Body of pancreas (tissue), 4 donors: Measurements from ENCODE around the gene IGF2BP1. TPM values are rescaled to one million over a fixed set of nuclear protein-coding genes. Genes with fewer than 3 reads are reported as not detected.
"Not testable (repeated sequence)": the region's sequence is repeated elsewhere in the genome, so short reads cannot be mapped to it uniquely, and the experiment has no call there.

Source experiments
- ATAC-seq: fragments of 150-250 bp; one replicate; pipeline ENCODE4 v1.9.1; 2016
- DNase-seq, 4 donors: peaks; one replicate each; pipeline ENCODE4 v3.0.0-alpha.2; 2019
- H3K27ac ChIP-seq, 4 donors: fragments of 200-600 bp; sonication (generic); 1 replicate in 3 of 4; 2 replicates in 1 of 4; pipeline versions ENCODE4 v1.5.1 to v1.6.1; 2016 to 2019; ENCODE audit warnings: mild to moderate bottlenecking in 1 of 4, mixed read lengths in 1 of 4, moderate library complexity in 1 of 4
- H3K27me3 ChIP-seq, 2 donors: fragments of 200-600 bp; sonication (generic); one replicate each; pipeline ENCODE4 v1.6.0; 2016; ENCODE audit warnings: mild to moderate bottlenecking in 1 of 2
- H3K36me3 ChIP-seq, 2 donors: fragments of 200-600 bp; sonication (generic); replicated peaks in 1 of 2; 2 replicates each; pipeline ENCODE4 v1.5.1; 2016; ENCODE audit warnings: low read depth in 2 of 2; ENCODE audit not compliant: insufficient read depth in 1 of 2
- H3K4me1 ChIP-seq: fragments of 200-600 bp; sonication (generic); one replicate; pipeline ENCODE4 v1.6.0; 2016
- H3K4me3 ChIP-seq, 2 donors: fragments of 200-600 bp; sonication (generic); 1 replicate in 1 of 2; 2 replicates in 1 of 2; pipeline ENCODE4 v1.5.1; 2016 to 2019
- H3K9me3 ChIP-seq, 3 donors: fragments of 200-600 bp; sonication (generic); 1 replicate in 2 of 3; 2 replicates in 1 of 3; pipeline ENCODE4 v1.5.1; 2016
- POLR2A ChIP-seq, 3 donors: fragments of 450-650 bp; IDR thresholded peaks; one replicate each; pipeline ENCODE4 v1.6.1; 2016; ENCODE audit warnings: antibody characterized with exemption in 3 of 3, mild to moderate bottlenecking in 2 of 3
- WGBS, 2 donors: methylation state at CpG; one replicate each; pipeline ENCODE4 v1.1.5; 2017; 5-methylcytosine and 5-hydroxymethylcytosine counted together
- intact Hi-C: fragments of 100-400 bp; cut with DNase I; formaldehyde crosslinking; loops from one replicate; pipeline ENCODE4 v1.15.1; 2023
- total RNA-seq, 2 donors: library from RNA; depleted of rRNA; stranded (reverse); fragments of >200 nt; gene quantifications; one replicate each; pipeline ENCODE4 v1.1.0, GENCODE V29; 2016
- TF ChIP-seq, protein P1 (sequence below), 7 experiments: fragments of 450-650 bp in 4 of 7; fragments of 200-600 bp in 3 of 7; sonication (generic) in 3 of 7; IDR thresholded peaks; one replicate each; pipeline ENCODE4 v1.5.1; 2016 to 2019; ENCODE audit warnings: antibody characterized with exemption in 7 of 7

Gene IGF2BP1
- total RNA-seq, 2 donors from 2014 or later: not detected

DNA sequence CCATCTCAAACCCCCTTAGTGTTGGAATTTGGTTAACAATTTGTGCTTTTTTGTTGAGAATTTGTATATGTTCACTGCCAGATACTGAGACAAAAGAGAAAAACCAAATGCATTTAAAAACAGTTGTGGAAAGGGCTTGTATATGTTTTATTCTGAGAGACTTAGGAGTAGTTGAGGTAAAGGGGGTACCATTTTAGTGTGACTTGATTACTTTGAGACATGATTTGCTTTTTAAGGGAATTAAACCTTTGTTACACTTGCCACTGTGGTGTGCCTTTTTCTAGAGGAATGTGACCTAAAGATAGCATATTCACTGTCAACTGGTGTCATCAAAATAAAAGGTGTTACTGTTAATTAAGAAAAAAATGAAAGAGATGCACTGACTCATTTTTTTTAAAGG lies 4.5 kb downstream of the IGF2BP1 start:
- DNase-seq: no peak
- Histone ChIP-seq H3K9me3 (no peaks in the 10 kb centered on the region), H3K36me3 (no peaks in the 10 kb centered on the region), H3K27ac (no peak overlapping the region), H3K27me3 (peaks cover 0 to 48% of the 10 kb centered on the region in 2 donors), H3K4me3 (no peak overlapping the region), H3K4me1 (peaks cover 19% of the 10 kb centered on the region)
- intact Hi-C loops: no loop called here
- no peak for TF ChIP-seq POLR2A (IDR thresholded peaks at IDR 0.05)
- TF ChIP-seq, protein P1, sequence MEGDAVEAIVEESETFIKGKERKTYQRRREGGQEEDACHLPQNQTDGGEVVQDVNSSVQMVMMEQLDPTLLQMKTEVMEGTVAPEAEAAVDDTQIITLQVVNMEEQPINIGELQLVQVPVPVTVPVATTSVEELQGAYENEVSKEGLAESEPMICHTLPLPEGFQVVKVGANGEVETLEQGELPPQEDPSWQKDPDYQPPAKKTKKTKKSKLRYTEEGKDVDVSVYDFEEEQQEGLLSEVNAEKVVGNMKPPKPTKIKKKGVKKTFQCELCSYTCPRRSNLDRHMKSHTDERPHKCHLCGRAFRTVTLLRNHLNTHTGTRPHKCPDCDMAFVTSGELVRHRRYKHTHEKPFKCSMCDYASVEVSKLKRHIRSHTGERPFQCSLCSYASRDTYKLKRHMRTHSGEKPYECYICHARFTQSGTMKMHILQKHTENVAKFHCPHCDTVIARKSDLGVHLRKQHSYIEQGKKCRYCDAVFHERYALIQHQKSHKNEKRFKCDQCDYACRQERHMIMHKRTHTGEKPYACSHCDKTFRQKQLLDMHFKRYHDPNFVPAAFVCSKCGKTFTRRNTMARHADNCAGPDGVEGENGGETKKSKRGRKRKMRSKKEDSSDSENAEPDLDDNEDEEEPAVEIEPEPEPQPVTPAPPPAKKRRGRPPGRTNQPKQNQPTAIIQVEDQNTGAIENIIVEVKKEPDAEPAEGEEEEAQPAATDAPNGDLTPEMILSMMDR (IDR thresholded peaks at IDR 0.05): no peak
- no peak for ATAC-seq

- TF ChIP-seq, protein P1 (IDR thresholded peaks at IDR 0.05): no peak
- no peak for TF ChIP-seq POLR2A (IDR thresholded peaks at IDR 0.05)
- WGBS, 2 donors: 71 to 84% methylated on average over 2 of the region's 2 CpGs
- H3K4me3 ChIP-seq: no peak overlapping the region
- no peaks in the 10 kb centered on the region for H3K9me3 ChIP-seq
- no peaks in the 10 kb centered on the region for H3K36me3 ChIP-seq
- ATAC-seq: no peak
- peaks cover 0 to 44% of the 10 kb centered on the region in 2 donors for H3K27me3 ChIP-seq
- no peak overlapping the region for H3K27ac ChIP-seq
- no peak for DNase-seq
- intact Hi-C loops: no loop called here
- H3K4me1 ChIP-seq: peaks cover 13% of the 10 kb centered on the region
Observed at GRCh38 chr17:49002331-49002730, 5.1 kb downstream of the IGF2BP1 start.

GRCh38 chr17:49002766-49003165 lies 5.6 kb downstream of the IGF2BP1 start:
- DNase-seq (no peak), ATAC-seq (no peak)
- intact Hi-C loops: no loop called here
- H3K4me3 ChIP-seq: no peak overlapping the region
- no peaks in the 10 kb centered on the region for H3K9me3 ChIP-seq
- no peaks in the 10 kb centered on the region for H3K36me3 ChIP-seq
- no peak for TF ChIP-seq POLR2A (IDR thresholded peaks at IDR 0.05)
- TF ChIP-seq, protein P1 (IDR thresholded peaks at IDR 0.05): no peak
- peaks cover 8% of the 10 kb centered on the region for H3K4me1 ChIP-seq
- H3K27me3 ChIP-seq: peaks cover 0 to 43% of the 10 kb centered on the region in 2 donors
- no peak overlapping the region for H3K27ac ChIP-seq

- Histone ChIP-seq H3K27me3 (peaks cover 0 to 32% of the 10 kb centered on the region in 2 donors), H3K4me1 (no peaks in the 10 kb centered on the region), H3K36me3 (no peaks in the 10 kb centered on the region), H3K9me3 (no peaks in the 10 kb centered on the region), H3K27ac (no peak overlapping the region), H3K4me3 (no peak overlapping the region)
- intact Hi-C loops: no loop called here
- 10 to 22% methylated on average over 25 to 39 of the region's 39 CpGs for WGBS, 2 donors
- ATAC-seq: no peak
- no peak for TF ChIP-seq POLR2A (IDR thresholded peaks at IDR 0.05)
- TF ChIP-seq, protein P1 (IDR thresholded peaks at IDR 0.05): no peak
- DNase-seq: no peak
Observed at GRCh38 chr17:49003557-49004511, 6.6 kb downstream of the IGF2BP1 start.

DNA sequence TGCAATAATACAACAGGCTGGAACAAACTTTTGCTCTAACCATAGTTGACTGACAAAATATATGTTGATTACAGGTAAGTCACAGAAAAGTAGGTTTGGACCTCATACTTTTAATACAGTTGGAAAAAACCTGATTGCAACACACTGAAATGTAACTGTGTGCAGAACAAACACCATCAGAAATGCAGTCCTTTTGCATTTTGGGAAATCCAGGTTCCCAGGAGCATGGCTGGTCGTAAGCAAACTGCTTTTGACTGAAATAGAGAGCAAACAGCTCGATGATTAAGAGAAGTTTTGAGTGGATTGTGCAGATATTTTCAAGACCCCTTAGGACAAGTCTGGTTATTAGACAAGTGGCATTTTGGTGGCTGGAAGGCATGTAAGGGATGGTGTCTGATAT lies 8.0 kb downstream of the IGF2BP1 start:
- DNase-seq (no peak), ATAC-seq (no peak)
- no peak overlapping the region for H3K27ac ChIP-seq
- no peaks in the 10 kb centered on the region for H3K4me1 ChIP-seq
- H3K9me3 ChIP-seq: no peaks in the 10 kb centered on the region
- 47 to 53% methylated on average over 2 of the region's 2 CpGs for WGBS, 2 donors
- H3K4me3 ChIP-seq: no peak overlapping the region
- no peaks in the 10 kb centered on the region for H3K36me3 ChIP-seq
- peaks cover 0 to 31% of the 10 kb centered on the region in 2 donors for H3K27me3 ChIP-seq
- no peak for TF ChIP-seq POLR2A (IDR thresholded peaks at IDR 0.05)
- TF ChIP-seq, protein P1 (IDR thresholded peaks at IDR 0.05): no peak
- intact Hi-C loops: no loop called here

GRCh38 chr17:49008908-49009307 lies 11.7 kb downstream of the IGF2BP1 start:
- WGBS, 2 donors: 78 to 85% methylated on average over 4 to 5 of the region's 5 CpGs
- H3K27me3 ChIP-seq: peaks cover 3 to 20% of the 10 kb centered on the region in 2 donors

More at GRCh38 chr17:49008908-49009307, 11.7 kb downstream of the IGF2BP1 start:
- H3K9me3 ChIP-seq, H3K4me1 ChIP-seq, H3K27ac ChIP-seq, H3K36me3 ChIP-seq, ATAC-seq, DNase-seq, intact Hi-C loops, H3K4me3 ChIP-seq: not testable (repeated sequence)
